Measurements from ENCODE around the gene KPNA4.
A peak's percentile ranks its signal among the peaks of the same experiment; 100 is the strongest.

KPNA4 gene

GRCh38 chr3:160448845-160449635, 116.3 kb downstream of the KPNA4 start:
- DNase-seq = peak; percentile 59

GRCh38 chr3:160447544-160447943, 117.8 kb downstream of the KPNA4 start:
- DNase-seq = peak; percentile 19

- no peak for DNase-seq
Observed at GRCh38 chr3:160446522-160447056, 118.8 kb downstream of the KPNA4 start.

GRCh38 chr3:160445854-160446253, 119.5 kb downstream of the KPNA4 start:
- DNase-seq = no peak
